GM23338 (cell line): ENCODE results near the gene DLG5. TPM values are rescaled to one million over a fixed set of nuclear protein-coding genes. Genes with fewer than 3 reads are reported as not detected.

Source experiments
- ATAC-seq: fragments of 200-7000 bp; cut with Tn5 transposase; 3 replicates; pipeline ENCODE4 v1.9.1; 2020
- DNase-seq: peaks from one replicate; pipeline ENCODE4 v3.0.0-alpha.2; 2015; ENCODE audit warnings: low spot score
- H2AFZ ChIP-seq: fragments of 200-600 bp; sonication (generic); 2 replicates; pipeline ENCODE4 v1.8.0; 2016; ENCODE audit warnings: antibody characterized with exemption, mild to moderate bottlenecking, moderate library complexity
- H3F3A ChIP-seq: fragments of 200-600 bp; sonication (generic); replicated peaks from 2 replicates; pipeline ENCODE4 v1.8.0; 2017; ENCODE audit warnings: antibody characterized with exemption, mixed run types, low read depth
- H3K27ac ChIP-seq: fragments of 200-600 bp; sonication (generic); 2 replicates; pipeline ENCODE4 v1.6.1; 2016; ENCODE audit warnings: low read depth
- H3K27me3 ChIP-seq: fragments of 200-600 bp; sonication (generic); 2 replicates; pipeline ENCODE4 v1.8.0; 2016; ENCODE audit warnings: mild to moderate bottlenecking, mixed run types, moderate library complexity; ENCODE audit not compliant: insufficient read depth
- H3K36me3 ChIP-seq: fragments of 200-600 bp; sonication (generic); 2 replicates; pipeline ENCODE4 v1.8.0; 2016; ENCODE audit warnings: mild to moderate bottlenecking; ENCODE audit not compliant: insufficient read depth
- H3K4me1 ChIP-seq: fragments of 200-600 bp; sonication (generic); 2 replicates; pipeline ENCODE4 v1.8.0; 2016; ENCODE audit warnings: mild to moderate bottlenecking, moderate library complexity; ENCODE audit not compliant: insufficient read depth
- H3K4me2 ChIP-seq: fragments of 200-600 bp; sonication (generic); 2 replicates; pipeline ENCODE4 v1.7.1; 2017; ENCODE audit warnings: mixed run types
- H3K4me3 ChIP-seq: fragments of 200-600 bp; sonication (generic); 2 replicates; pipeline ENCODE4 v1.6.1; 2016; ENCODE audit warnings: mixed run types
- H3K79me2 ChIP-seq: fragments of 200-600 bp; sonication (generic); replicated peaks from 2 replicates; pipeline ENCODE4 v1.8.0; 2017; ENCODE audit warnings: mild to moderate bottlenecking; ENCODE audit not compliant: insufficient read depth
- H3K9me2 ChIP-seq: fragments of 200-600 bp; sonication (generic); 2 replicates; pipeline ENCODE4 v1.8.0; 2017; ENCODE audit not compliant: insufficient read depth
- H4K20me1 ChIP-seq: fragments of 200-600 bp; sonication (generic); replicated peaks from 2 replicates; pipeline ENCODE4 v1.8.0; 2017; ENCODE audit warnings: mild to moderate bottlenecking; ENCODE audit not compliant: insufficient read depth
- H3K27ac Mint-ChIP-seq: 2 replicates; pipeline ENCODE4 v1.8.0; 2020; ENCODE audit warnings: inconsistent platforms, mild to moderate bottlenecking, moderate library complexity, mixed read lengths
- H3K27me3 Mint-ChIP-seq: 3 replicates; pipeline ENCODE4 v1.8.0; 2022; ENCODE audit warnings: low read depth, mild to moderate bottlenecking, moderate library complexity, mixed read lengths, inconsistent platforms; ENCODE audit not compliant: insufficient read depth, poor library complexity
- H3K36me3 Mint-ChIP-seq: 3 replicates; pipeline ENCODE4 v1.8.0; 2021; ENCODE audit warnings: low read depth, mild to moderate bottlenecking, inconsistent platforms, moderate library complexity, mixed read lengths
- H3K4me1 Mint-ChIP-seq: 3 replicates; pipeline ENCODE4 v1.8.0; 2020; ENCODE audit warnings: mild to moderate bottlenecking, inconsistent platforms, mixed read lengths
- H3K4me3 Mint-ChIP-seq: 3 replicates; pipeline ENCODE4 v1.8.0; 2021; ENCODE audit warnings: moderate library complexity, mild to moderate bottlenecking, inconsistent platforms, mixed read lengths
- H3K9me3 Mint-ChIP-seq: 3 replicates; pipeline ENCODE4 v1.8.0; 2020; ENCODE audit warnings: moderate library complexity, mild to moderate bottlenecking, inconsistent platforms, mixed read lengths
- CREB1 ChIP-seq: fragments of 250-450 bp; sonication (Bioruptor Pico); IDR thresholded peaks from 2 replicates; pipeline ENCODE4 v1.5.0; 2020; ENCODE audit warnings: low read depth, mild to moderate bottlenecking, moderate library complexity
- ETS1 ChIP-seq: IDR thresholded peaks from 2 replicates; pipeline ENCODE4 v1.6.1; 2016; ENCODE audit warnings: antibody characterized with exemption
- EZH2 ChIP-seq: fragments of 200-600 bp; sonication (generic); IDR thresholded peaks from one replicate; pipeline ENCODE4 v1.8.0; 2017; ENCODE audit warnings: antibody characterized with exemption, mild to moderate bottlenecking, low read depth; ENCODE audit not compliant: unreplicated experiment
- EZH2phosphoT487 ChIP-seq: fragments of 200-600 bp; sonication (generic); IDR thresholded peaks from one replicate; pipeline ENCODE4 v1.8.1; 2018; ENCODE audit warnings: antibody characterized with exemption; ENCODE audit not compliant: unreplicated experiment
- JUNB ChIP-seq: IDR thresholded peaks from one replicate; pipeline ENCODE4 v1.6.1; 2016; ENCODE audit warnings: antibody characterized with exemption; ENCODE audit not compliant: unreplicated experiment
- NANOG ChIP-seq: IDR thresholded peaks from 2 replicates; pipeline ENCODE4 v1.6.1; 2016; ENCODE audit warnings: antibody characterized with exemption, borderline replicate concordance
- POLR2AphosphoS5 ChIP-seq: IDR thresholded peaks from 2 replicates; pipeline ENCODE4 v1.6.1; 2016; ENCODE audit warnings: antibody characterized with exemption, low read depth
- REST ChIP-seq: IDR thresholded peaks from one replicate; pipeline ENCODE4 v1.6.1; 2018; ENCODE audit warnings: antibody characterized with exemption; ENCODE audit not compliant: unreplicated experiment
- STAT1 ChIP-seq: IDR thresholded peaks from one replicate; pipeline ENCODE4 v1.6.1; 2016; ENCODE audit warnings: antibody characterized with exemption; ENCODE audit not compliant: unreplicated experiment
- ZNF114 ChIP-seq: fragments of 250-450 bp; sonication (Bioruptor Pico); IDR thresholded peaks from 2 replicates; pipeline ENCODE4 v1.5.0; 2020; ENCODE audit warnings: mild to moderate bottlenecking, moderate library complexity
- ZNF331 ChIP-seq: fragments of 250-450 bp; sonication (Bioruptor Pico); IDR thresholded peaks from 2 replicates; pipeline ENCODE4 v1.5.0; 2020; ENCODE audit warnings: low read depth, mild to moderate bottlenecking, moderate library complexity
- ZNF462 ChIP-seq: fragments of 250-450 bp; sonication (Bioruptor Pico); IDR thresholded peaks from 2 replicates; pipeline ENCODE4 v1.5.0; 2020; ENCODE audit warnings: mild to moderate bottlenecking, moderate library complexity
- polyA plus RNA-seq: library from polyadenylated mRNA; unstranded; fragments of >200 nt; fragmentation: Nextera tagmentation; extraction: Ambion mirVana; gene quantifications from 2 replicates; pipeline ENCODE4 v1.2.1, GENCODE V29; 2016
- total RNA-seq: library from RNA; depleted of rRNA; stranded (reverse); fragments of >200 nt; shearing (Covaris generic); gene quantifications from 2 replicates; pipeline ENCODE4 v1.2.3, GENCODE V29; 2014
- TF ChIP-seq, protein P1 (sequence below), 2 experiments: fragments of 200-600 bp in 1 of 2; sonication (generic) in 1 of 2; conservative IDR thresholded peaks; 2 replicates each; pipeline versions ENCODE4 v1.5.1 to v1.6.1; 2016 to 2017; ENCODE audit warnings: antibody characterized with exemption in 2 of 2, low read depth in 2 of 2, mild to moderate bottlenecking in 2 of 2, moderate library complexity in 1 of 2

Gene DLG5
- total and polyA plus RNA-seq, 2 experiments from 2014 or later = 7.4 to 66.6 TPM

- peak overlapping the region; percentile 83 for H3K27ac Mint-ChIP-seq
- DNase-seq (no peak), ATAC-seq (no peak)
- H3K4me1 ChIP-seq = no peaks in the 10 kb centered on the region
- H3K79me2 ChIP-seq = no peaks in the 10 kb centered on the region
- no peak for TF ChIP-seq EZH2phosphoT487
- TF ChIP-seq JUNB = no peak
- TF ChIP-seq, protein P1, sequence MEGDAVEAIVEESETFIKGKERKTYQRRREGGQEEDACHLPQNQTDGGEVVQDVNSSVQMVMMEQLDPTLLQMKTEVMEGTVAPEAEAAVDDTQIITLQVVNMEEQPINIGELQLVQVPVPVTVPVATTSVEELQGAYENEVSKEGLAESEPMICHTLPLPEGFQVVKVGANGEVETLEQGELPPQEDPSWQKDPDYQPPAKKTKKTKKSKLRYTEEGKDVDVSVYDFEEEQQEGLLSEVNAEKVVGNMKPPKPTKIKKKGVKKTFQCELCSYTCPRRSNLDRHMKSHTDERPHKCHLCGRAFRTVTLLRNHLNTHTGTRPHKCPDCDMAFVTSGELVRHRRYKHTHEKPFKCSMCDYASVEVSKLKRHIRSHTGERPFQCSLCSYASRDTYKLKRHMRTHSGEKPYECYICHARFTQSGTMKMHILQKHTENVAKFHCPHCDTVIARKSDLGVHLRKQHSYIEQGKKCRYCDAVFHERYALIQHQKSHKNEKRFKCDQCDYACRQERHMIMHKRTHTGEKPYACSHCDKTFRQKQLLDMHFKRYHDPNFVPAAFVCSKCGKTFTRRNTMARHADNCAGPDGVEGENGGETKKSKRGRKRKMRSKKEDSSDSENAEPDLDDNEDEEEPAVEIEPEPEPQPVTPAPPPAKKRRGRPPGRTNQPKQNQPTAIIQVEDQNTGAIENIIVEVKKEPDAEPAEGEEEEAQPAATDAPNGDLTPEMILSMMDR (conservative IDR thresholded peaks at IDR 0.05; ENCODE audit: low read depth in 2 of 2) = no peak
- no peak for TF ChIP-seq ZNF331
- no peak for TF ChIP-seq ZNF114
- TF ChIP-seq NANOG = no peak
- TF ChIP-seq CREB1 = no peak
- no peak for TF ChIP-seq EZH2
- TF ChIP-seq ZNF462 (CRISPR knock-in tag) = no peak
- no peak for TF ChIP-seq REST
- TF ChIP-seq STAT1 = no peak
- TF ChIP-seq POLR2AphosphoS5 = no peak
- TF ChIP-seq ETS1 = no peak
- H3K27me3 Mint-ChIP-seq = peaks cover 10% of the 10 kb centered on the region
- H3K27me3 ChIP-seq = no peaks in the 10 kb centered on the region
- no peaks in the 10 kb centered on the region for H3K9me3 Mint-ChIP-seq
- H3K27ac ChIP-seq = no peak overlapping the region
- no peaks in the 10 kb centered on the region for H4K20me1 ChIP-seq
- peaks cover 2% of the 10 kb centered on the region; the same call in 2 of the 3 replicates for H3K4me1 Mint-ChIP-seq
- no peak overlapping the region for H2AFZ ChIP-seq
- no peak overlapping the region for H3K4me3 ChIP-seq
- H3K4me2 ChIP-seq = no peak overlapping the region
- H3F3A ChIP-seq = no peaks in the 10 kb centered on the region
- no peak overlapping the region for H3K4me3 Mint-ChIP-seq
- peaks cover 57% of the 10 kb centered on the region for H3K36me3 Mint-ChIP-seq
- no peaks in the 10 kb centered on the region for H3K9me2 ChIP-seq
- peaks cover 10% of the 10 kb centered on the region; the same call in 1 of the 2 replicates for H3K36me3 ChIP-seq
These were observed 99.2 kb downstream of the DLG5 start for GRCh38 chr10:77827366-77827765.
